HG03354 (cell line): ENCODE data around the gene COX4I1.

Source experiments
- ATAC-seq: cut with Tn5 transposase; IDR thresholded peaks from one replicate; pipeline ENCODE4 v1.9.1; 2021; ENCODE audit warnings: mild to moderate bottlenecking; ENCODE audit not compliant: unreplicated experiment, poor library complexity, severe bottlenecking

COX4I1 gene

GRCh38 chr16:85820604-85821372 lies 21.3 kb downstream of the COX4I1 start:
- peak; percentile 10 for ATAC-seq

- ATAC-seq: peak; percentile 78
These were observed 22.1 kb downstream of the COX4I1 start for GRCh38 chr16:85821390-85822135.

DNA sequence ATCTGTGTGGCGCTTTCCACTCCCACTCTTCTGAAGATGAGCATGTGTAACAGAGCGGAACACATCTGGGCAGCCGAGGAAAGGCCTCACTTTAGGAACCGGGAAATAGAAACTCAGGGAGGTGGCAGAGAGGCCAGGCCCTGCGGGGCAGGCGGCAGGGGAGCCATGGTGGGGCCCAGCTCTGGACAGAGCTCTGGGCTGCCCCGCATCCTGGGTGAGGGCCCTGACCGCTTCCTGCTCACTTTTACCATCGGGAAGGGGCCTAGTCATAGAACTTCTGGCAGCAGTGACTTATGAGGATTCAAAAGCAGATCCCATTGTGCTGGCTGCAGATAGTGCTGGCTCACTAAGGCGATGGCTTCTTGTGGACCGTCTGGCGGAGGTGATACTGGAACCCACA lies 22.6 kb downstream of the COX4I1 start:
- ATAC-seq: no peak

DNA sequence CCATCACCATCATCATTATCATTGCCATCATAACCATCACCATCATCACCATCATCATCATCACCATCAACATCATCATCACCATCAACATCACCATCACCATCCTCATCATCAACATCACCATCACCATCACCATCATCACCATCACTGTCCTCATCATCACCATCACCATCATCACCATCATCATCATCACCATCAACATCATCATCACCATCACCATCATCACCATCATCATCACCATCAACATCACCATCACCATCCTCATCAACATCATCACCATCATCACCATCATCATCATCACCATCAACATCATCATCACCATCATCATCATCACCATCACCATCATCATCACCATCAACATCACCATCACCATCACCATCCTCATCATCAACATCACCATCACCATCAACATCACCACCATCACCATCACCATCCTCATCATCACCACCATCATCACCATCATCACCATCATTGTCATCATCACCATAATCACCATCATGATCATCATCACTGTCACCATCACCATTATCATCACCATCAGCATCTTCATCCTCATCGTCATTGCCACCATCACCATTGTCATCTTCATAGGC lies 23.9 kb downstream of the COX4I1 start:
- ATAC-seq: no peak

- ATAC-seq: no peak
These were observed 25.0 kb downstream of the COX4I1 start for GRCh38 chr16:85824161-85825135.

- ATAC-seq: no peak
These were observed 25.8 kb downstream of the COX4I1 start for GRCh38 chr16:85825326-85825725.

DNA sequence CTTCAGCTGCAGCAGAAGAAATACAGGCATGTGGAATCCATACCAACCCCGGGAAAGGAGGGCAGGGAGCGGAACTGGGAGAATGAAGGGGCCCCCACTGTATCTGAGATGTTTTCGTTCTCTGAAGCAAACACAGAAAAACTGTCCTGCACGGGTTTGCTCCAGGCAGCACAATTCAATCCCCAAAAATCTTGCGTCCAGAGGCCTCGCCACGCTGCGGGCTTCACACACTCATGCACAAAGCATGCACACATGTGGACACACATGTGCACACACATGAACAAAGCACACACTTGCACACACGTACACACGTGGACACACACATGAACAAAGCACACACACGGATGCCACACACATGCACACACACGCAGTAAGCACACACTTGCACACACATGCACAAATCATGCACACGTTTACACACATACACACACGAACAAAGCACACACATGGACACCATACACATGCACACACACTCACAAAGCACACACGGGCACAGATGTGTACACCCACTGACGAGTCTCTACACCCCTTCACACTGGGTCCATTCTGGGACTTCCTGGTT lies 27.3 kb downstream of the COX4I1 start:
- ATAC-seq: no peak

- ATAC-seq: no peak
These were observed 28.7 kb downstream of the COX4I1 start for GRCh38 chr16:85828166-85828565.

- no peak for ATAC-seq
These were observed 29.8 kb downstream of the COX4I1 start for GRCh38 chr16:85829171-85829719.

DNA sequence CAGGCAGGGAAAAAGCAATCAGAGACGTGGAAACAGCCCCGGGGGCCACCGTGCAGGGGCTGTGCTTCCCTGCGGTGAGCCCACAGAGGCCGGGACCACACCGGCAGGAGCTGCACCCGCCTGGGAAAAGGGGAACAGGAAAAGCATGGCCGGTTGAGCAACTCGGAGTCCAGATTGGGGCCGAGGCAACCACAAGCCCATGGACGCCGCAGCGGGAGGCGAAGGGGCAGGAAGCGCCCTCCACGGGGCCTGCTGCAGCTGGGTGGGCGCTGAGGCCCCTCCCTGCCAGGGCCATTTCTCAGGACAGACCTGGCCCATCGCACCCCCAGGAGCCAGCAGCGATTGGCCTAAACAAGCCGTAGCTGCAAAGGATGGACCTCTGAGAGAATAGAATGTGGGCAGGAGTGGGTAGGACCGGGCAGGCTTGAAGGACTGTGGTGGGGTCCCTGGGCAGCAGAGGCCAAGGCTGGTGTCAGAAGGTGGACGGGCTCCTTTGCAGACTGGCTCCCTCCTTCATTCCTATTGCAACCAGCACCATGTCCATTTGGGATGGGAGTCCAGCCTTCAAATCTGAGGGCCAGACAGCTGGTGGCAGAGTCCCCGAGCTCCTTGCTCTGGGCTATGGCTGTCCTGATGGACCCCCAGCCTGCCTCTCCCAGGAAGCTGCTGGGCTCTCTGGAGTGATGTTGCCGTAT lies 30.4 kb downstream of the COX4I1 start:
- no peak for ATAC-seq

GRCh38 chr16:85830821-85831220 lies 31.3 kb downstream of the COX4I1 start:
- no peak for ATAC-seq

DNA sequence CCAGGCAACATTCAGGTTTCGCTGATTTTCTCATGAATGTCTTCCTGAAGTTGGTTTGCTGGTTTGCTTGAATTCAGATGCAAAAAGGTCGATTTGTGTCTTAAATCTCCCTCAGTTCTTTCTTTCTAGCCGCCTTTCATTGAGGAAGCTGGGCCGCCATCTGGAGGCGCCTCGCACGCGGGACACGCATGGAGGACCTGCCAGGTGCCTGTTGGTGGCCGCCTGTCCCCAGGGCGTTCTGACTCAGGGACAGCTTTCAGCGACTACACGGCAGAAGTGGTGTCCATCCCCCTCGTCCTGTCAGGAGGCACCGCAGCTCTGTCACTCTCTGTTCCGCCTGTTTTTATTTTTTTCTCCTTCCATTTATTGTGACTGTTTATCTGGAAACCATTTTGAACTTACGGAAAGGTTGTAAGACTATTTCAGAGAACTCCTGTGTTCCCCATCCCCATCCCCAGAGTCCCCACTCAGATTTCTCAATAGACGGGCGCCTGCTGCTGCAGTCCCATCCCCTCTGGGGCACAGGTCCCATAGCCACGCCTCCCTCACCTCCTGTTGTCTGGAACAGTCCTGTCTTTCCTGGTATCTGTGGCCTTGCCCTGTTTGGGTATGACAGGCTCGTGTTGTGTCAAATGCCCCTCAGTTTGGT lies 33.2 kb downstream of the COX4I1 start:
- no peak for ATAC-seq

GRCh38 chr16:85833219-85833920 lies 33.9 kb downstream of the COX4I1 start:
- no peak for ATAC-seq

GRCh38 chr16:85834741-85835140 lies 35.2 kb downstream of the COX4I1 start:
- ATAC-seq: no peak

GRCh38 chr16:85835227-85835751 lies 35.8 kb downstream of the COX4I1 start:
- ATAC-seq: no peak

DNA sequence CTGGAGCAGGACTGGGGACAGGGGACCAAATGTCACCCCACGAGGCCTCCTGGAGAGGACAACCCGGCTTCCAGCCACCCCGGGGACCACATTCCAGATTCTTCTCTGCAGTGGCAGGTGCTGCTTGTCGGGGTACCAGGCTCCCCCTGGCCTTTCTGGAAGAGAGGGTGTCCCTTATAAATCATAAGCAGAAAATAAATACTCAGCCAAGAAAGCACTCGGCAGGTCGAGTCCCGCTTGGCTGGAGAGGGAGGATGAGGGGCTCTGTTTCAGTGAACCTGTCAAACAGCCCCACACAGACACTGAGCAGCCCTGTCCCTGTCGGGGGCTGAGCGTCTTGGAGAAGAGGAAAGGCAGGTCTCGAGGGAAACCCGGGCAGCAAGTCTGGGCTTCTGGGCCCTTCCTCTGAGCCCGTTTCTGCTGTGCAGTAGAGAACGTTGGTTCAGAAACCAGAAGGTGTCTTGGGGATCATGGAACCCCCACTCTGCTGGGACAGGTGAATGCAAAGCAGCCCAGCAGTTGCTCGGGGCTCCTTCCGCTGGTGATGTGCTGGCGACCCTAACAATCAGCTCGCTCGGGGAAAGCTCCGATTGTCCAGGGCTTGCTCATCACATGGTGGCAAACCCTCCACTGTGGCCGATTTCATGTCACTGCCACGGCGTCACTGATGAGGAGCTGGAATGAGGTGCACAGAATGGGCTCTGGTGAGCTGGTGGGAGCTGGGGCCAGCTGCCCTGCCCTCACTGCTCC lies 36.6 kb downstream of the COX4I1 start:
- ATAC-seq: no peak
